ENCODE measurements around the gene EDDM3A.
"Not testable (repeated sequence)": the region's sequence is repeated elsewhere in the genome, so short reads cannot be mapped to it uniquely, and the experiment has no call there.

EDDM3A gene

GRCh38 chr14:20711685-20712084 is 34.0 kb upstream of the EDDM3A start:
- no peak overlapping the region for H3K27ac ChIP-seq (ENCODE audit: insufficient read depth, low read depth, low read length, poor library complexity, severe bottlenecking)
- no peaks in the 10 kb centered on the region for H3K9me3 ChIP-seq (ENCODE audit: control insufficient read depth, low read length)
- no peaks in the 10 kb centered on the region for H3K4me1 ChIP-seq (ENCODE audit: control insufficient read depth, insufficient read depth, low read length)
- no peaks in the 10 kb centered on the region for H3K27me3 ChIP-seq (ENCODE audit: control insufficient read depth, insufficient read depth, low read length, poor library complexity, severe bottlenecking)
- no peaks in the 10 kb centered on the region for H3K36me3 ChIP-seq (ENCODE audit: control insufficient read depth, insufficient read depth, low read length)
- 67 to 71% methylated on average over 4 of the region's 4 CpGs for WGBS, 2 experiments
- no peak overlapping the region for H3K4me3 ChIP-seq (ENCODE audit: insufficient read depth, low read depth, low read length)

GRCh38 chr14:20712904-20713303 is 32.8 kb upstream of the EDDM3A start:
- WGBS, 2 experiments = 72 to 81% methylated on average over 2 of the region's 2 CpGs
- Histone ChIP-seq H3K4me3 (ENCODE audit: insufficient read depth, low read depth, low read length) (no peak overlapping the region), H3K9me3 (ENCODE audit: control insufficient read depth, low read length) (no peaks in the 10 kb centered on the region), H3K36me3 (ENCODE audit: control insufficient read depth, insufficient read depth, low read length) (no peaks in the 10 kb centered on the region), H3K27ac (ENCODE audit: insufficient read depth, low read depth, low read length, poor library complexity, severe bottlenecking) (no peak overlapping the region), H3K27me3 (ENCODE audit: control insufficient read depth, insufficient read depth, low read length, poor library complexity, severe bottlenecking) (no peaks in the 10 kb centered on the region), H3K4me1 (ENCODE audit: control insufficient read depth, insufficient read depth, low read length) (no peaks in the 10 kb centered on the region)

- WGBS, 2 experiments = 87 to 91% methylated on average over 4 of the region's 4 CpGs
- Histone ChIP-seq H3K9me3 (ENCODE audit: control insufficient read depth, low read length) (no peaks in the 10 kb centered on the region), H3K4me3 (ENCODE audit: insufficient read depth, low read depth, low read length) (no peak overlapping the region), H3K36me3 (ENCODE audit: control insufficient read depth, insufficient read depth, low read length) (no peaks in the 10 kb centered on the region), H3K27ac (ENCODE audit: insufficient read depth, low read depth, low read length, poor library complexity, severe bottlenecking) (no peak overlapping the region), H3K4me1 (ENCODE audit: control insufficient read depth, insufficient read depth, low read length) (no peaks in the 10 kb centered on the region), H3K27me3 (ENCODE audit: control insufficient read depth, insufficient read depth, low read length, poor library complexity, severe bottlenecking) (no peaks in the 10 kb centered on the region)
These were observed 31.0 kb upstream of the EDDM3A start for GRCh38 chr14:20714593-20715250.

DNA sequence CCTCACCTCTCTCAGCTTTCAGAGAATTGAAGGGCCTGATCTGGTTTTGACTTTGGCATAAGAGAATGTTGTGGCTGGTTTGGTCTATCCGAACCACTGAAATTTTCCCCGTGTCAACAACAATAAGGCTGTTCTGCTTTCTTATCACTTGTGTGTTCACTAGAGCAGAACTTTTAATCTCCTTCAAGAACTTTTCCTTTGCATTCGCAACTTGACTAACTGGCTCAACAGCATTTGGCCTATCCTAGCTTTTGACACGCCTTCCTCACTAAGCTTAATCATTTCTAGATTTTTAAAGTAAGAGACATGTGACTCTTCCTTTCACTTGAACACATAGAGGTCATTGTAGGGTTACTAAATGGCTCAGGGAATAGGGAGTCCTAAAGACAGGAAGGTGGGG is 25.9 kb upstream of the EDDM3A start:
- H3K4me1 ChIP-seq (ENCODE audit: control insufficient read depth, insufficient read depth, low read length) = no peaks in the 10 kb centered on the region
- H3K4me3 ChIP-seq (ENCODE audit: insufficient read depth, low read depth, low read length) = no peak overlapping the region
- WGBS, 2 experiments = 89 to 90% methylated on average over 4 of the region's 4 CpGs
- H3K9me3 ChIP-seq (ENCODE audit: control insufficient read depth, low read length) = no peaks in the 10 kb centered on the region
- no peak overlapping the region for H3K27ac ChIP-seq (ENCODE audit: insufficient read depth, low read depth, low read length, poor library complexity, severe bottlenecking)
- no peaks in the 10 kb centered on the region for H3K27me3 ChIP-seq (ENCODE audit: control insufficient read depth, insufficient read depth, low read length, poor library complexity, severe bottlenecking)
- no peaks in the 10 kb centered on the region for H3K36me3 ChIP-seq (ENCODE audit: control insufficient read depth, insufficient read depth, low read length)

GRCh38 chr14:20720741-20721140 is 24.9 kb upstream of the EDDM3A start:
- Histone ChIP-seq H3K27ac (ENCODE audit: insufficient read depth, low read depth, low read length, poor library complexity, severe bottlenecking) (no peak overlapping the region), H3K27me3 (ENCODE audit: control insufficient read depth, insufficient read depth, low read length, poor library complexity, severe bottlenecking) (no peaks in the 10 kb centered on the region), H3K9me3 (ENCODE audit: control insufficient read depth, low read length) (no peaks in the 10 kb centered on the region), H3K4me1 (ENCODE audit: control insufficient read depth, insufficient read depth, low read length) (no peaks in the 10 kb centered on the region), H3K4me3 (ENCODE audit: insufficient read depth, low read depth, low read length) (no peak overlapping the region), H3K36me3 (ENCODE audit: control insufficient read depth, insufficient read depth, low read length) (no peaks in the 10 kb centered on the region)
- WGBS, 2 experiments = 90 to 91% methylated on average over 6 of the region's 6 CpGs

DNA sequence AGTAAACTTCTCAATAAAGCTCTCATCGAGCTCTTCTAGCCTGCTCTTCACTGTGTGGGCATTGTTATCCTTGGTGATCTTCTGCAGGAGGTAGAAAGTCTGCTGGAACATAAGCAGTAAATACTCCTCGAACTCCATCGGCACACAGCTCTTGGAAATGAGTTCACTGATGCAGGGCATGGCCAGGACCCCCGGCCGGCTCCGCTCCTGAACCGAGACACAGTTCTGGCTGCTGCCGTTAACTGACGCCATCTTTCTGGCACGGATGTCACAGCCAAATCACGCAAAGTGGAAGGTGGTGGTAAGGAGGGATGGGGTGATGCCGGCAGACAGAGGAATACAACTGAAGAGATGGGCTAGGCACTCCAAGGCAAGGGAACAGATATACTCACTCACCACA is 23.7 kb upstream of the EDDM3A start:
- no peaks in the 10 kb centered on the region for H3K27me3 ChIP-seq (ENCODE audit: control insufficient read depth, insufficient read depth, low read length, poor library complexity, severe bottlenecking)
- H3K27ac ChIP-seq (ENCODE audit: insufficient read depth, low read depth, low read length, poor library complexity, severe bottlenecking) = no peak overlapping the region
- H3K4me1 ChIP-seq (ENCODE audit: control insufficient read depth, insufficient read depth, low read length) = no peaks in the 10 kb centered on the region
- H3K4me3 ChIP-seq (ENCODE audit: insufficient read depth, low read depth, low read length) = no peak overlapping the region
- 93% methylated on average over 12 of the region's 12 CpGs for WGBS, 2 experiments
- H3K36me3 ChIP-seq (ENCODE audit: control insufficient read depth, insufficient read depth, low read length) = no peaks in the 10 kb centered on the region
- H3K9me3 ChIP-seq (ENCODE audit: control insufficient read depth, low read length) = no peaks in the 10 kb centered on the region

DNA sequence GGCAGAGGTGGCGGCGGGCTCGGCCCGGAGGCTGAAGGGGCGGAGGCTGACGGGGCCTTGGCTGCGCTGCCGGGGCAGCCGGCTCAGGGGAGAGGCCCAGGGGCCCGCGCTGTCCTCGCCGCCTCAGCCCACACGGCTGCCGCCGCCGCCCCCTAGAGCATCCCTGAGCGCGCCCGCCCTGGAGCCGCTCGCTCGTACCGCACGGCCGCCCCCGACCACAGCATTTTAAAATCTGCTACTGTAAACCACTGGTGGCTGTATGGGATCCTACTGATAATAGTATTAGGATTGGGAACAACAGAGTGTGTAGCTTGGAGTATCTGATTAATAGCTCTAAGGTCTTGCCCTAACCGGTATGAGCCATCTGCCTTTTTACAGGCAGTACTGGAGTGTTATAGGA is 22.2 kb upstream of the EDDM3A start:
- no peak overlapping the region for H3K27ac ChIP-seq (ENCODE audit: insufficient read depth, low read depth, low read length, poor library complexity, severe bottlenecking)
- H3K36me3 ChIP-seq (ENCODE audit: control insufficient read depth, insufficient read depth, low read length) = no peaks in the 10 kb centered on the region
- no peaks in the 10 kb centered on the region for H3K4me1 ChIP-seq (ENCODE audit: control insufficient read depth, insufficient read depth, low read length)
- WGBS, 2 experiments = 89 to 94% methylated on average over 28 of the region's 28 CpGs
- no peak overlapping the region for H3K4me3 ChIP-seq (ENCODE audit: insufficient read depth, low read depth, low read length)
- H3K9me3 ChIP-seq (ENCODE audit: control insufficient read depth, low read length) = no peaks in the 10 kb centered on the region
- H3K27me3 ChIP-seq (ENCODE audit: control insufficient read depth, insufficient read depth, low read length, poor library complexity, severe bottlenecking) = no peaks in the 10 kb centered on the region

DNA sequence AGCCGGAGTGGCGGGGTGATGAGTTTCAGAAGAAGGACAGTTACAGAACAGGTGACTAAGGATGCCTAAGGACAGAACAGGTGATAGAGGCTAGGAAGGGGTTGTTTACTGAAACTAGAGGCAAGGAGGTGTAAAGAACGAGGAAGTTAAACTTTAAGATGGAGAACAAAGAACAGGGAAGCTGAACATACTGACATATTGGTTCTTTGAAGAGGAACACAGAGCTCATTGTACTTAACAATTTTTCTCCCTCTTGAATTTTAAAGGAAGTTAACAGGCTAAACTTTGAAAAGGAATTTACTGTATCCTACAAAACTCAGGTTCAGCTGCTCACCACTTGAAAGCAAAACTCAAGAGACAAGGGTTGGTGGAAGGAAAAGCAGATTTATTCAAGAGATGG is 19.6 kb upstream of the EDDM3A start:
- H3K4me3 ChIP-seq (ENCODE audit: insufficient read depth, low read depth, low read length); H3K9me3 ChIP-seq (ENCODE audit: control insufficient read depth, low read length); H3K4me1 ChIP-seq (ENCODE audit: control insufficient read depth, insufficient read depth, low read length); H3K27me3 ChIP-seq (ENCODE audit: control insufficient read depth, insufficient read depth, low read length, poor library complexity, severe bottlenecking); H3K27ac ChIP-seq (ENCODE audit: insufficient read depth, low read depth, low read length, poor library complexity, severe bottlenecking); H3K36me3 ChIP-seq (ENCODE audit: control insufficient read depth, insufficient read depth, low read length): not testable (repeated sequence)
- 90 to 95% methylated on average over 3 of the region's 3 CpGs for WGBS, 2 experiments

DNA sequence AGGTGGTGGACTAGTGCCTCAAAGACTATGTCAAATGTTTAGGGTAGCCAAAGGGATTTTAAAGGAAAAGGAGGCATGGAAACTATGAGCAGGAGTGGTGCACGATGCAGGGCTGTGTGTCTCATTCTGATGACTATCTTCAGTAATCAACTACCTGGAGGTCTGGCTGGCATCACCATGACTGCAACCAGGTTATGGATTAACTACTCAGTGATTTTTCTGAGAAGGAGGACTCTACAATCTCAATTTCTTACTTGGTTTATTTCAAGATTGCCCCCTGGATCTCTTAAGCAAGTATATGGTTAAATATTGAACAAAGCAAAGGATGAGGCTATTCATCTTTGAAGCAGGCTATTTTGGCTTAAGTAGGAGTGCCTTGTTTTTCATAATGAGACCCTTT is 19.2 kb upstream of the EDDM3A start:
- Histone ChIP-seq H3K9me3 (ENCODE audit: control insufficient read depth, low read length) (no peaks in the 10 kb centered on the region), H3K27me3 (ENCODE audit: control insufficient read depth, insufficient read depth, low read length, poor library complexity, severe bottlenecking) (no peaks in the 10 kb centered on the region), H3K4me1 (ENCODE audit: control insufficient read depth, insufficient read depth, low read length) (no peaks in the 10 kb centered on the region), H3K27ac (ENCODE audit: insufficient read depth, low read depth, low read length, poor library complexity, severe bottlenecking) (no peak overlapping the region), H3K36me3 (ENCODE audit: control insufficient read depth, insufficient read depth, low read length) (no peaks in the 10 kb centered on the region), H3K4me3 (ENCODE audit: insufficient read depth, low read depth, low read length) (no peak overlapping the region)
- 88 to 100% methylated on average over 1 of the region's 1 CpG for WGBS, 2 experiments

- 61 to 64% methylated on average over 6 of the region's 6 CpGs for WGBS, 2 experiments
- Histone ChIP-seq H3K27ac (ENCODE audit: insufficient read depth, low read depth, low read length, poor library complexity, severe bottlenecking) (no peak overlapping the region), H3K9me3 (ENCODE audit: control insufficient read depth, low read length) (no peaks in the 10 kb centered on the region), H3K27me3 (ENCODE audit: control insufficient read depth, insufficient read depth, low read length, poor library complexity, severe bottlenecking) (no peaks in the 10 kb centered on the region), H3K4me3 (ENCODE audit: insufficient read depth, low read depth, low read length) (no peak overlapping the region), H3K36me3 (ENCODE audit: control insufficient read depth, insufficient read depth, low read length) (no peaks in the 10 kb centered on the region), H3K4me1 (ENCODE audit: control insufficient read depth, insufficient read depth, low read length) (no peaks in the 10 kb centered on the region)
These were observed 14.8 kb upstream of the EDDM3A start for GRCh38 chr14:20730891-20731290.

- H3K27ac ChIP-seq (ENCODE audit: insufficient read depth, low read depth, low read length, poor library complexity, severe bottlenecking) = no peak overlapping the region
- 89 to 93% methylated on average over 5 of the region's 5 CpGs for WGBS, 2 experiments
- no peaks in the 10 kb centered on the region for H3K9me3 ChIP-seq (ENCODE audit: control insufficient read depth, low read length)
- no peaks in the 10 kb centered on the region for H3K27me3 ChIP-seq (ENCODE audit: control insufficient read depth, insufficient read depth, low read length, poor library complexity, severe bottlenecking)
- no peaks in the 10 kb centered on the region for H3K36me3 ChIP-seq (ENCODE audit: control insufficient read depth, insufficient read depth, low read length)
- no peak overlapping the region for H3K4me3 ChIP-seq (ENCODE audit: insufficient read depth, low read depth, low read length)
- H3K4me1 ChIP-seq (ENCODE audit: control insufficient read depth, insufficient read depth, low read length) = no peaks in the 10 kb centered on the region
These were observed 13.2 kb upstream of the EDDM3A start for GRCh38 chr14:20732477-20732876.
